ENCODE data around the gene ZNF792. TPM values are rescaled to one million over a fixed set of nuclear protein-coding genes. Genes with fewer than 3 reads are reported as not detected.
"Not testable (repeated sequence)": the region's sequence is repeated elsewhere in the genome, so short reads cannot be mapped to it uniquely, and the experiment has no call there.

The ZNF792 gene
- total RNA-seq, 1 experiment from 2014 or later: 11.8 TPM

DNA sequence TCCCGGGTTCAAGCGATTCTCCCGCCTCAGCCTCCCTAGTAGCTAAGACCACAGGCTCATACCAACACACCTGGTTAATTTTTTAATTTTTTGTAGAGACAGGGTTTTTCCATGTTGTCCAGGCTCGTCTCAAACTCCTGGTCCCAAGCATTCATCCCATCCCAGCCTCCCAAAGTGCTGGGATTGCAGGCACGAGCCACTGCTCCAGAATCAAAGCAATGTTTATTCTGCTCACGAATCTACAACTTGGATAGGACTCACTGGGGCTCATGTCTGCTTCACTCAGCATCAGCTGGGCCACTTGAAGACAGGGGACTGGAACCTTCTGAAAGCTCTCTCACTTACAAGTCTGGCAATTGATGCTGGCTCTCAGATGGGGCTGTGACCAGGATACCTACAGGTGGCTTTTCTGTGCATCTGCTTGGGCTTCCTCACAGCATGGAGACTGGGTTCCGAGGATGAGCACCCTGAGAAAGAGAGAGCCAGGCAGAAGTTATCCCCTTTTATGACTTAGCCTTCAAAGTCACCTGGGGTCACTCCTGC lies 8.2 kb upstream of the ZNF792 start:
- no peak for DNase-seq (ENCODE audit: low spot score)

- not testable (repeated sequence) for DNase-seq (ENCODE audit: low spot score)
These were observed 6.3 kb upstream of the ZNF792 start for GRCh38 chr19:34970185-34970780.

DNA sequence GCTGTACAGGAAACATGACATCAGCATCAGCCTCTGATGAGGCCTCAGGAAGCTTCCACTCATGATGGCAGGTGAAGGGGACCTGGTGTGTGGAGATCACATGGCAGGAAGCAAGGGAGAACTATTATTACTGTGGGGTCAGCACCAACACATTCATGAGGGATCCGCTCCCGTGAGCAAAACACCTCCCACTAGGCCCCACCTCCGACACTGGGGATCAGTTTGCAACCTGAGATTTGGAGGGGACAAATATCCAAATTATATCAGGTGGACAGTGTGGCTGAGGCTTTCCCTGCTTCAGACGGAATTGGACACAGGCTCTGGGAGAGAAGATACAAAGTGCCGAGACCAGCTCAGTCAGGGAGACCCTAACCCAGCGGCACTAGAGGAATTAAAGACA lies 5.7 kb upstream of the ZNF792 start:
- DNase-seq (ENCODE audit: low spot score): no peak

DNA sequence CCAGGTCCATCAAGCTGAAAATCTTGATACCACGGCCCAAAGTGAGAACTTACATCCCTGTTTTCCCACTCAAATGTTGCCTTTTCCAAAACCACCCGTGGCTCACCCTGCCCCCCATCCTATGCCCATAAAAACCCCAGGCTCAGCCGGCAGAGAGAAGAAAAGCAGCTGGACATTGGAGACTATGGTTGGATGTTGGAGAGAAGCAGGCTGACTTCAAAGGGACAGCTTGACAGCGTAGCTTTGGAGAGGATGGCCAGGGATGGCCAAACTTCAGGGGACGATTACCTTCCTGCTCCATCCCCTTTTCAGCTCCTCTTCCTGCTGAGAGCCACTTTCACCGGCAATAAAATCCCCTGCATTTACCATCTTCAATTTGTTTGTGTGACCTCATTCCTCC lies 3.5 kb upstream of the ZNF792 start:
- DNase-seq (ENCODE audit: low spot score): no peak

DNA sequence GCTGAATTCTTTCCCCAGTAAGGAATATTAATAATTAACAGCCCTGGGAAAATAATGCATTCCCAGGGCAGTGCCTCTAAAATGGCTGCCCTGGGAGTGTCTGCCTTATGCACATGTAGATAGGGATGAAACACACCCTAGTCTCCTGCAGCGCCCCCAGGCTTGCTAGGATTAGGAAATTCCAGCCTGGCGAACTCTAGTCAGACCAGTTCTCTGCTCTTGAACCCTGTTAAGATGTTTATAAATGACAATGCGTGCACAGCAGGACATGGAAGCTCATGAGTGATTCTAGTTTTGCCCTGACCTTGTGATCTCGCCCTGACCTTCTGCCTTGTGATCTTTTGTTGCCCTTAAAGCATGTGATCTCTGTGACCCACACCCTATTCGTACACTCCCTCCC lies 1.5 kb upstream of the ZNF792 start:
- DNase-seq (ENCODE audit: low spot score): not testable (repeated sequence)

DNA sequence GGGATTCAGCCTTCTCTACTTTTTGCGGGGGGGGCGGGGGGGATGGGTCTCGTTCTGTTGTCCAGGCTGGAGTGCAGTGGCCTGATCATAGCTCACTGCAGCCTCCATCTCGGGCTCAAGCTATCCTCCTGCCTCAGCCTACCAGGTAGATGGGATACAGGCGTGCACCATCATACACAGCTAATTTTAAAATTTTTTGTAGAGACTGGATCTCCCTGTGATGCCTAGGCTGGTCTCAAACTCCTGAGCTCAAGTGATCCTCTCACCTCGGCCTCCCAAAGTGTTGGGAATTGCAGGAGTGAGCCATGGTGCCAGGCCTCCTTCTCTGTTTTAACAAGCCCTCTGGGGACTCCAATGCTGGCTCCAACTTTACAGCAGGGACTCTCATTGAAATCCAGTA lies 569 bp upstream of the ZNF792 start:
- no peak for DNase-seq (ENCODE audit: low spot score)

DNA sequence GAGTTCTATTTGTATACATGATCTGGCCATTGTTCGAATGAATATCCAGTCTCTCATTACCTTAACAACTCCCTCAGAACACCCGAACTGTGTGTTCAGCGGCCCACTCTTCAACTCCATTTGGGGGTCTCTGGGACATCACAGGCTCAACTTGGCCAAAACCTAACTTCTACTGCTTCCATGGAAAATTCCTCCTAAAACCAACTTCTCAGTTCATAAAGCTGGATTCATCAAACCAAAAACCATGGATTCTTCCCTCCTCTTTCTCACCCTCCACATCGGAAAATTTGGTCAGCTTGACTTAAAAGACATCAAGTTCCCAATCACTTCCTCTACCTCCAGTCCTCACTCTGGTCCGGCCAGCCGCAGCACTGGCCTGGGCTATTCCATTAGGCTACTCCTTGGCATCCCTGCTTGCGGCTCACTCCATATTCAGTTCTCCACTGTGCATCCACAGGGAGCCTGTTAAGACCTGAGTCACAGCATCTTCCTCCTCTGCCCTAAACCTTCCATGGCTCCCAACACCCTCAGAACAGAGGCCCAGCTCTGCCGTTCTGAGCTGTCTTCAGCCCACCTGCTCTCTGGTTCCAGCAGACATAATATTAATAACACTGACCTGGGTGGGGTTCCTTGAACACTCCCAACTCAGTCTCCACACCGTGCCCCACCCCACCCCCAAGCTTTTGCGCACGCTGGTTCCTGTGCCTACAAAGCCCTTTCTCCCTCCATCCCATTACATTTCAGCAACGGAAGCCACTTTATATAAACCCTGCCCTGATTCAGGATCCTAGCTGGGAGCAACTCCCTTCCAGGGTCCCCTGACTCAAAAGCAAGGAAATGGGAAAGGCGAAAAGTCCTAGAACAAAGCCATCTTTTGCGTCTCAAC lies 1.1 kb downstream of the ZNF792 start:
- DNase-seq (ENCODE audit: low spot score): peak; percentile 60

DNA sequence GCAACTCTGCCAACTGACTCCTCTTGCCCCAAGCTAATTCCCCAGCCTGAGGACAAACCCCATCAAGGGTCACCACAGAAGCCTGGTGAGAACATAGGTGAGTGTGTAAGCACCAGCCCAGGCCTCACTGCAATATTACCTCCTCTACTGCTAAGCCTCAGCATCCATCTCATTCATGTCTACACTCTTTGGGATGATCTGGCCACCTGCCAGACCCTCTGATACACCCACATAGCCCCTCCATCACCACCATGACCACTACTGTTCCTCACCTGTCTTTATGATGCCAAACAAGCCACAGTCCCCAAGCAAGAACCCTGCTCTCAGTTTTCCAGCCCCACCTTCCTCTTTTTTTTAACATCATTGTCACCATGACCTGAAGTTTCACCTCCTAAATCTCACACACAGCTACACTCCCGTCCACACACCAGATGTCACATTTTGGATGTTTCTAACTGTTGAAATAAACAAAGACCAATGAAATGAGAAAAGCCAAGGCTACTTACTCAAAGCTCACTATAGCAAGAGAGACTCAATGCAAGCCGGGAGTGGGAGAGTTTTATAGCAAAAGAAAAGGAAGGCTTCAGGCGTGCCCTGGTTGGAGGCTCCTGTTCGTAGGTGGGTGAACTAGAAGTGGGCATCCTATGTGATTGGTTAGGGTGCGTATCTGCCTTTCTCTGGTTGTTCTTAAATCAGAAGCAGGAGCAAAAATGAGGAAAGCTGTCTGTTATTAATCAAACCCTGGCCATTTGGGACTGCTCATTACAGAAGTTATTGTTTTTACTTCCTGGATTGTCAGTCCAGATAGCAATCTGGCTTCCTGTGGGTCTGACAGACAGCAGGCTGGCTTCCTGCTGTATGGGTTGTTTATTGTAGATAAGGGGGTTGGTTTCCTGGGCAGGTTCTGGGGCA lies 2.0 kb downstream of the ZNF792 start:
- DNase-seq (ENCODE audit: low spot score): peak; percentile 86

DNA sequence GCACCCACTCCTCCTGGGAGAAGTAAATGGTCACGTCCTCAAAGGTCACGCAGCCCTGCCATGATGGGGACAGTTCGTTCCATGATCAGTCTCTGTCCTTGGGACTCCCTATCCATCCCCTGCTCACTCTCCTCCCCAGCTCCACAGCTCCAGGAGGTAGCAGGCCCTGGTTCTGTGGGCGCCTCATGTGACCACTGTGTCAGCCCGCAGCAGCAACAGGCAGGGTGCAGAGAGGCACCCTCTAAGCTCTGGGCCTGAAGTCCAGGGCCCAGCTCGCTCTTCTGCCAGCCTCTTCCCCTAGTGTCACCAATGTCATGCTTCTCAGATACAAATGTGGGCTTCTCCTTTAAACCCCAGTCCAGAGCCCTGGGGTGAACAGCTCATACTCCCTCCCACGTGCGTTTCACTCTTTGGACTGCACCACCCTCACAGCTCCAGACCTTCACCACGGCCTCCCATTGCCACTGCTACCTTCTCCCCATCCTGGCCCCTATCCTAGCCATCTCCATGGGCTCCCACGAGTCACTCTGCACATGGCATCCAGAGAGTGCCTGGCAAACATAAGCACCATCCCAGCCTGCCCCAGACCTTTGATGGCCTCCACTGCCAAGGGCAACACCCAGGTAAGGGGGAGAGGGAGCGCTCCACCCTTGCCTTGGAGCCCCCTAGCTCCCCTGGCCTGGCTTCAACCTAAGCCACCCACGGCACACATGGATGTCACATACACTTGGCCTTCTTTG lies 2.9 kb downstream of the ZNF792 start:
- DNase-seq (ENCODE audit: low spot score): no peak

DNA sequence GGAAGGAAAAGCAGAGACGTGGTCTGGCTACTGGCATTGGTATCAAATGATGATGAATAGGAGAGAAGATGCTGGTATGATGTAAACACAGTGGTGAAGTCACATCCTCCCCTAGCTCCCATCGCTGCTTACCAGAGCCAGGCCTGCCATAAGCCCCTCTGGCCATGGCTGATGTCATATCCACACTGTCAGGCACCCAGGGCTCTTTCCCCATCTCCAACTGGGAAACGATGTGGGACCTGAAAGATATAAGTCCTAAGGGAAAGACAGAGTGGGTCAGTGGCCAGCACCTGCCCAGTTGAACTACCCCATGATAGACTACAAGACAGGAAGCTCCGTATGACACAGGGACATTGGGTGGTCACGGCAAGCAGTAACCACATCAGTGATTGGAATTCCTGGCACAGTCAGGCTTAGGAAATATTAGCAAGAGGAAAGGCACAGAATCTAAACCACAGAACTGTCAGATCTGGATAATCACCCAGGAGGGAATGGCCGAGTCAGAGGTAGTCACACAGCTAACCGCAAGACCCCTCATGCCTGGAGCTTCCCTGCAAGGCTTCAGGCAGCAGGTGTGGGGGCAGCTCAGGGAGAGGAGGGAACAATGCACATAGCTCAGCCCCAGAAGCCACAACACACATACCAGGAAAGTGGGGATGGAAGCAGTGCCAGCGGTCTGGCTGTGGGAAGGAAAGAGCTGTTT lies 3.8 kb downstream of the ZNF792 start:
- no peak for DNase-seq (ENCODE audit: low spot score)

DNA sequence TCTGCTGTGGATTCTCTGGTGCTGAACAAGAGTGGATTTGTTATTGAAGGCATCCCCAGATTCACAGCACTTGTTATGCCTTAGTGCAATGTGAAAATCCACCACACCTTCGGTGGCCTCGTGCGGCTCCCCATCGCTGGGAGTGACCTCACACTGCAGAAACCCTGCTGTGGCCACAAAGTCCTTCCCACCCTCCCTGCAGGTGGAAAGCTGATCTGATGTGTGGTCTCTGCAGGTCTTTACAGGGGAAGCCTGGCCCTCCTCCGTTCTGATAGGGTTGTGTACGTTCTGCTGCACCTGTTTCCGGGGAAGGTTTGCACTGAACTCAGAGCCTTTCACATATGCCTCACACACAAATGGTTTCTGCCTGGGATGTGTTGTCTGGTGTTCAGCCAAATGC lies 5.0 kb downstream of the ZNF792 start:
- no peak for DNase-seq (ENCODE audit: low spot score)

GRCh38 chr19:34957830-34958751 lies 5.9 kb downstream of the ZNF792 start:
- DNase-seq (ENCODE audit: low spot score): no peak

DNA sequence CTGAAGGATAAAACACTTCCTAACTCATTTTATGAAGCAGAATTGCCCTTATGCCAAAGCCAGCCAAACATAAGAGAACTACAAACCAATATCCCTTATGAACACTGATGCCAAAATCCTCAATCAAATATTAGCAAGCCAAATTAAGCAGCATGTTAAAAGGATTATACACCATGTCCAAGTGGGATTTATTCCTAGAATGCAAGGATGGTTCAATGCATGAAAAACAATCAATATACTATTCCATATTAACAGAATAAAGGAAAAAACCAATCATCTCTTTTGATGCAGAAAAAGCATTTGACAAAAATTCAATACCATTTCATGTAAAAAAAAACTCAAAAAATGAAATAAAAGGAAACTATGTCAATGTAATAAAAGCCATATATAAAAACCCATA lies 10.9 kb downstream of the ZNF792 start:
- peak; percentile 21 for DNase-seq (ENCODE audit: low spot score)

- DNase-seq (ENCODE audit: low spot score): no peak
These were observed 20.0 kb downstream of the ZNF792 start for GRCh38 chr19:34943861-34944573.

GRCh38 chr19:34938886-34939285 lies 25.1 kb downstream of the ZNF792 start:
- no peak for DNase-seq (ENCODE audit: low spot score)

- DNase-seq (ENCODE audit: low spot score): no peak
These were observed 27.8 kb downstream of the ZNF792 start for GRCh38 chr19:34936184-34936583.

GRCh38 chr19:34932494-34932893 lies 31.5 kb downstream of the ZNF792 start:
- no peak for DNase-seq (ENCODE audit: low spot score)

DNA sequence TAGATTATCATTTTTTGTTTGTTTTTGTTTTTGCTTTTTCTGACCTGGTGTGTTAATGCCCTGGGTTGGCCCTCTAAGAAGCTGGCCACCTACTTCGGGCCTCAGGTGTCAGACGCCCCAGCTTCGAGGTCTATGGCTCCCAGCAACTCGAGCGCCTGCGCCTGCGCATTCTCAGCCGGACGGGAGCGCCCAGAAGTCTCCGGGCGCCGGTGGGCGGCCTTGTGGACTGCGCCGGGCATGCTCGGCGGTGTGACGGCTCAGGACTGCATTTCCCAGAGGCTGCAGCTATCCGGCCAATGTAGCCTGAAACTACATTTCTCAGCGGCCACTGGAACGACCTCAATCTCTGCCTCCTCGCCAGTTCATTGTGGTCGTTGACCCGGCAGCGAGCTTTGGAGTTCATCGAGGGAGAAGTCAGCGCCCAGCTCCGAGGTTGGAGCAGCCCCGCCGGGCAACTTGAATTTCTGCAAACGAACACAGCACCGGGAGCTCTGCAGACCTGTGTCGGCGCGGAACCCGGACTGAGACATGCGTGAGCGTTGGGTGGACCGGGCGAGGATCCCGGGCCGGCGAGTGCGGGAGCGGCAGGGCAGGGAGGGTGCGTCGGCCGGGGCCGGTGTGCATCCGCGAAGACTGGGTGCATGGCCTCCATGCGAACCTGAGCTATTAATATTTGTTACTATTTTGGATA lies 37.2 kb downstream of the ZNF792 start, which contains the start of gene ZNF30:
Gene ZNF30, plus strand, starts transcription at position 219 of the 691 bp plus-strand sequence. CDS start 3,045 bp downstream, outside the sequence.
- DNase-seq (ENCODE audit: low spot score): peak; percentile 98

Measured in HT-29 (cell line).